ENCODE measurements around the gene PI3.

PI3 gene

DNA sequence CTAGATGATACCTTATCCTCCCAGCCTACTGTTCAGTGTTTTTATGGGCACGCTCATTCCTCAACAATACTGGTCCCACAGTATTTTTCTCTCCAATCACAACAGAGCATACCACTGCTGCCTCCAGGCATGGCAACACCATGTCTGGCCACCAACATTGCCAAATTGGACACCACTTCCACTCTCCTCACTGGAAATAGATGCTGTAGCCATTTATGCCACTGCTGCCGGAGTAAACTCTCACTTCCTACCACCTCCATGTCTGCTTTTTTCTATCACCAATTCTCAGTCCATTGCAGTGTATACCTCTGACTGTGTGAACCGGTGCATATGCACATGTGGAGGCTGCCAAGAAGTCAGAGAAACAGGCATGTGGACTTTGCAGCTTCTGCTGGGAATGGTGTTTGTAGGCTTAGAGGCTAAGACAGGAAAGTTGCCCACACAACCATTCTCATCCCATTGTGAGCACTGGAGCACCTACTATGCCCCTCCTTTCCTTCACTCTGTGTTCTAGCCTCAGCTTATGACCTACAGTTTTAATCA is 14.4 kb downstream of the PI3 start:
- DNase-seq: no peak

DNA sequence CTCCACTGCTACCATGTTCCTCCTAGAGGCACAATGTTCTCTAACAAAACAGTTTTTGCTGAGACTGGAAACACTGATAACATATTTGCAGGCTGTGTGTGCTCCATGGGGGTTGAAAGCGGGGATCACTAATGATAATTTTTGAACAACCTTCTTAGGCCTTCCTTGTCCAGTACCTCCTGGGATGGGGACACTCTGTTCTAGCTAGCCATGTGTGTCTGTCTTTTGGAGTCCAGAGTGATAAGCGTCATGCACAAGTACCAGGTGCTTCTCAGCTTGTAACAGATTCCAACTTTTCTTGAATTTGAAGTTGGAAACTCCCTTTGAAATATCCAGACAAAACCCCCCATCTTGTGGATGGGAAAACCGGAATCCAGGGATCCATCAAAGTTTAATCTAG is 15.2 kb downstream of the PI3 start:
- DNase-seq: no peak

GRCh38 chr20:45191926-45192325 is 17.2 kb downstream of the PI3 start:
- no peak for DNase-seq

- no peak for DNase-seq
Measured at GRCh38 chr20:45193331-45193730, 18.6 kb downstream of the PI3 start.

- no peak for DNase-seq
Measured at GRCh38 chr20:45206725-45207124, 32.0 kb downstream of the PI3 start, which contains the start of gene SEMG1. Gene SEMG1 (plus strand): TSS chr20:45207033. CDS start chr20:45207054, 21 bp downstream.

DNA sequence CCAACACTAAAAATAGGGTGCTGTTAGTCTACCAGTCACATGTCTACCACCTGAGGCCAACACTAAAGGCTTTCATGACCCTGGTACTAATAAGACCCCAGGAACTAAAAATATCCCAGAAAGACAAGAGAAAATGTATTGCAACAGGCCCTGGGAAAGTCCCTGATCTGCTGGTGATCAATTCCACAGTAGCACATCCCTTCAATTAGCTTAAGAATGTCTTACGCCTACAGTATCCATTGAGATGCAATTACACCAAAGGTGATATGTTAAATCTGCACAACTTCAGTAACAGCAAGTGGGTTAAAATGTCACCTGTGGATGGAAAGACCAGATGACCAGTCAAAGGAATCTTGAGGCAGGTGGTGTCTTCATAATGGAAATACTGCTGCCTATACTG is 35.2 kb downstream of the PI3 start:
- DNase-seq: no peak

GRCh38 chr20:45211569-45212474 is 37.1 kb downstream of the PI3 start:
- DNase-seq: no peak

DNA sequence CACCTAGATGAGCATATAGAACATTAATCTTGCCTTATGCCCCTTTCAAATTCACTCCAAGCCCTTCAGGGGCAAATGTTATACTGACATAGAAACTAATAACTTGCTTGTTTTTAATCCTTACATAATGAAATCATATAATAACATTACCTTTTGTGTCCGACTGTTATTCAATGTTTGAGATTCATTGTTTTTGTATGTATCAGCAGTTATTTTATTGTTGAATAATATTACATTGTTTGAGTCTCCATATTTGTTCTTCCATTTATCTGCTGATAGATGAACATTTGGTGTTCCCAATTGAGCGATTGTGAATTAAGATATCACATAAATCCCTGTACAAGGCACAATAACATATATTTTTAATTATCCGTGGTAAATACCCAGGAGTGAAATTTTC is 38.1 kb downstream of the PI3 start:
- DNase-seq: no peak

DNA sequence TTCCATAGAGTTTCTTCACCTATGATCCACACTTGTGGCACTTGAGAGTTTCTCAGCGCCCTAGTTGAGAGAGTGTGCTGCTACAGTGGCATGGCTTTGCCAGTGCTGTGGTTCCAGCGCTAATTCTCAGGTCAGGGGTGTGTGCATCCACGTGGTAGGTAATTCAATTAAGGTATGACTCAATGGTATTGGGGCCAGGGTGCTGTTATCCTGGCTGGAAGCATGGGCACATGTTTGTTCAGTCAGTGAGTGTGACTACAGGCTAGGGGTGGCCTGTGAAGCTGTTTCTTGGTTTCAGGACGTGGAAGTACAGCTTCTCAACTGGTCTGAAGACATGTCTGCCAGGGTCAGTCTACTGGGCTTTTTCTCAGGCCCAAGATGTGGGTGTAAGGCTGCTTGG is 43.4 kb downstream of the PI3 start:
- DNase-seq: no peak

GRCh38 chr20:45218636-45219035 is 43.9 kb downstream of the PI3 start:
- no peak for DNase-seq

GRCh38 chr20:45221076-45221475 is 46.4 kb downstream of the PI3 start, which contains the start of gene SEMG2:
Gene SEMG2 (plus strand): TSS chr20:45221373. CDS start chr20:45221390, 17 bp downstream.
- DNase-seq: no peak

GRCh38 chr20:45223136-45223535 is 48.4 kb downstream of the PI3 start:
- no peak for DNase-seq

All from fibroblast of skin of abdomen (primary cell).